NCI-H526 treated with DMSO at 0.1 percent for 48 hours (cell line): Measurements from ENCODE around the gene ACP2.
"Not testable (repeated sequence)": the region's sequence is repeated elsewhere in the genome, so short reads cannot be mapped to it uniquely, and the experiment has no call there.

Experiments
- DNase-seq: peaks from one replicate; lab custom pipeline; 2025; lab: John Stamatoyannopoulos, UW

The ACP2 gene

DNA sequence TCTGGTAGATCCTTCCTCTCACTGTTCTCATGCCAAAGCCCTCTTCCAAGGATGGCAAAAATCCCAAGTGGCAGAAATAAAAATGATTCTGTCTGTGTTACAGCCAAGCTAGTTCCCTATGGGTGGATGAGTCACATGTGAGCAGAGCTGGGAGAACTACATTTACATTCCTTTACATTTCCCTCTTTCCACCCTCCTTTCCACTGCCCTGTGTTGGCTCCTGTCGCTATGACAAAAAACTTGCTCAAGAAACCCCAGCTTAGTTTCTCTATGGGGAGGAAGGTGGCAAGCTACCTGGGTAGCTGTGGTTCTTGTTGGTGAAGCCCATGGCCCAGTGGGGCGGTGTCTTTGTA, 44.0 kb downstream of the ACP2 start:
- no peak for DNase-seq

DNA sequence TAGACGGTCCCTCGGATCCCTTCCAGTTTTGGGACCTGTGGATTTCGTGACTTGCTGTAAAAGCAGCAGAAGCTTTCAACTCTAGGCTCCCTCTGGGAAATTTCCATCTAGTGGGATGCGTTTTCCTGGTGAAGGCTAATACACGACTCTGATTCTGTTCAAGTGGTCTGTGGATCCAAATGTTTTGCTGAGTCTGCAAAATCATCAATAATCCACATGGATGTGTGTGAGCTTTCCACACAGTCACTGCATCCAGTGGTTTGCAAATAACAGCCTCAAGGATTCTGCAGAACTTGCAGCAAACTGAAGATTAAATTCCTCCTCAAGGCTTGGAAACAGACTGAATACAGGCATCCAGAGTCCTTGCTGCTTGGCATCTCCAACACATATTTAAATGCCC, 46.0 kb downstream of the ACP2 start:
- DNase-seq: no peak

DNA sequence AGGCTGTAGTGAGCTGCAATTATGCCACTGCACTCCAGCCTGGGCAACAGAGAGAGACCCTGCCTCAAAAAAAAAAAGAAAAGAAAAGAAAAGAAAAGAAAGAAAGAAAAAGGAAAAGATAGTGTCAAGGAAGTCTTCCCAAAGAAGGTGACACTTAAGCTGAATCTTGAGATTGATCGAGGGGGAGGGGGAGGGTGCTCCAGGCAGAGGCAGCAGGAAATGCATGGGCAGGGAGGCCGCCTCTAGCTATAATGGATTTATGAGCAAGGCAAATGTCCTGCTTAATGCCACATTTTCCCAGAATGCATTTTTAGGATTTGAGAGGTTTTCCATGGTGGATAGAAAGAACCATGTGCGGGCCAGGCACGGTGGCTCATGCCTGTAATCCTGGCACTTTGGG, 47.6 kb downstream of the ACP2 start:
- no peak for DNase-seq

DNA sequence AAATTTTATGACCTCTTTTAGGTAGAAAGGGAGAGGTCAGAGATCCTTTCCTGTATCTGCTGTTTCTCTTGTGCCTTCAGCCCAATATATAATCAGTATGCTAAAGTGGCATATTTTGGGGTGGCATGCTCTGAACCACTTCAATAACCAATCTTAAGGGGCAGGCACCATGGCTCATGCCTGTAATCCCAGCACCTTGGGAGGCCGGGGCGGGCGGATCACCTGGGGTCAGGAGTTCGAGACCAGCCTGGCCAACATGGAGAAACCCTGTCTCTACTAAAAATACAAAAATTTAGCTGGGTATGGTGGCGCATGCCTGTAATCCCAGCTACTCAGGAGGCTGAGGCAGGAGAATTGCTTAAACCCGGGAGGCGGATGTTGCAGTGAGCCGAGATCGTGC, 50.5 kb downstream of the ACP2 start:
- DNase-seq: not testable (repeated sequence)

DNA sequence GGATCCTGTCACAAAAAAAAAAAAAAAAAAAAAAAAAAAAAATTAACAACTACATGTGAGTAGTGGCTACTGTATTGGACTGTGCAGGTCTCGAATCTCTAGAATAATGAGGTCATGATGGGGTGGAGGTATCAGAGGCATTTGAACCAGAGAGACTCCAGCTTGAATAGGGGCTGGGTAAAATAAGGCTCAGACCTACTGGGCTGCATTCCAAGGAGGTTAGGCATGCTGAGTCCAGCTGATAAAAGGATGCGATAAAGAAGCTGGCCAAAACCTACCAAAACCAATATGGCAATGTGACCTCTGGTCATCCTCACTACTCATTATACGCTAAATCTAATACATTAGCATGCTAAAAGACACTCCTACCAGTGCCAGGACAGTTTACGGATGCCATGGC, 56.5 kb downstream of the ACP2 start:
- DNase-seq: no peak

DNA sequence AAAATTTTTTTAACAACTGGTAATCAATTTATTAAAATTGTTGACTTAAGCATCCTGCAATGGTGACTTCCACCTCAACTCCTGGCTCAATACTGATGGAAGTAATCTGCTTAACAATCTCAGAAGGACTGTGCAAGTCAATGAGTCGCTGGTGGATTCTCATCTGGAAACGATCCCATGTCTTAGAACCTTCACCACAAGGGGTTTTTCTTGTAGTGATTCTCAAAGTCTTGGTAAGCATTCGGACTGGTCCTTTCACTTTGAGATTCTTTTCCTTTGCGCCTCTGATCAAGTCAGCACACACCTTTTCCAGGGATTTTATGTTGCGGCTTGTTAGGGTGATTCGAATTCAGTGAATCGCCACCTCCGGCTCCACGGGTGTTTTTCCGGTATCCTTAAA, 57.5 kb downstream of the ACP2 start:
- DNase-seq: not testable (repeated sequence)
